Activated T-helper 17 cell treated with anti-CD3 and anti-CD28 coated beads, Interleukin-2, amount 50 U/mL, for 72 hours (primary cell): ENCODE measurements around the gene RAB27B. TPM values are rescaled to one million over a fixed set of nuclear protein-coding genes. Genes with fewer than 3 reads are reported as not detected.

Experiments used
- ATAC-seq: fragments of 150-1000 bp; cut with Tn5 transposase; replicated peaks from 2 replicates; pipeline ENCODE4 v1.10.0; 2021; ENCODE audit warnings: mild to moderate bottlenecking, moderate library complexity
- H3K27ac Mint-ChIP-seq: one replicate; pipeline ENCODE4 v1.8.0; 2022; ENCODE audit warnings: mixed read lengths
- H3K27me3 Mint-ChIP-seq: one replicate; pipeline ENCODE4 v1.8.0; 2022; ENCODE audit warnings: mixed read lengths
- H3K36me3 Mint-ChIP-seq: one replicate; pipeline ENCODE4 v1.8.0; 2022; ENCODE audit warnings: low read depth, mild to moderate bottlenecking, mixed read lengths
- H3K4me1 Mint-ChIP-seq: one replicate; pipeline ENCODE4 v1.8.0; 2022; ENCODE audit warnings: mixed read lengths
- H3K4me3 Mint-ChIP-seq: one replicate; pipeline ENCODE4 v1.8.0; 2022; ENCODE audit warnings: mild to moderate bottlenecking, mixed read lengths
- H3K9me3 Mint-ChIP-seq: one replicate; pipeline ENCODE4 v1.8.0; 2022; ENCODE audit warnings: mixed read lengths
- total RNA-seq, 2 donors: library from RNA; stranded (reverse); gene quantifications; one replicate each; pipeline ENCODE4 v1.2.3, GENCODE V29; 2022

The RAB27B gene
- total RNA-seq, 2 donors from 2014 or later, result 0.28 to 0.50 TPM

DNA sequence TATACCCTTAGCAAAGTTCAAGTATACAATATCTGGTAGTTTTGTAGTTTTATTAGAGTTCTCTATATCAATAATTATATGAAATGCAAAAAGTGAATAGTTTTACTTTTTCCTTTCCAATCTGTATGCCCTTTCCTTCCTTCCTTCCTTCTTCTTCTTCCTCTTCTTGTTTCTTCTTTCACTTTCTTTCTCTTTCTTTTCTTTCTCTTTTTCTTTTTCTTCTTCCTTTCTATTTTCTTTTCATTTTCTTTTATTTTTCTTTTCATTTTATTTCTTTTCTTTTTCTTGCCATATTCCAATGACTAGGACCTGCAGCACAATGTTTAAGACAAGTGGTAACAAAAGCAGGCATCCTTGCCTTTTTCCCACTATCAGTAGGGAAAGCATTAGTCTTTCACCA is 71.2 kb downstream of the RAB27B start:
- H3K36me3 Mint-ChIP-seq, result no peaks in the 10 kb centered on the region
- no peaks in the 10 kb centered on the region for H3K9me3 Mint-ChIP-seq
- no peaks in the 10 kb centered on the region for H3K27me3 Mint-ChIP-seq
- H3K4me1 Mint-ChIP-seq, result no peaks in the 10 kb centered on the region
- no peak overlapping the region for H3K4me3 Mint-ChIP-seq
- no peak for ATAC-seq
- H3K27ac Mint-ChIP-seq, result no peak overlapping the region

DNA sequence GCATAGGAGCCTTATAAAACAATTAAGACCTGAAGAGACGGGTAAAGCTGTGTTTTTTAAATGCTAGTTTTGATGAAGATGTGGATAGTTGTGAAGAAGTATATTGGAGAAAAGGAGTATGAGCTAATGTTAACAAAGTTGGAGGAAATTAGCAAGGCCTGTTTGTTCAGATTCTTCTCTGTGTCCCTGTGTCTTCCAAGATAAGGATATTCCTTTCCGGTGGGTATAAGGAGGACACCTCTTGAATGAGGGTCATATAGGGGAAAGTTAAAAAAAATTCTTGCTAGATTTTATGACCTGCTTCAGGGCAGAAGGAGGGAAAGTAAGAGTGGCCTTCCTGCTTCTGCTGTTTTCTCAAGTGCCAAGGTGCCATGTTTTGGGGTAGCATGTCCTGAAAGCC is 72.0 kb downstream of the RAB27B start:
- H3K4me1 Mint-ChIP-seq, result no peaks in the 10 kb centered on the region
- H3K36me3 Mint-ChIP-seq, result no peaks in the 10 kb centered on the region
- no peaks in the 10 kb centered on the region for H3K9me3 Mint-ChIP-seq
- H3K27me3 Mint-ChIP-seq, result no peaks in the 10 kb centered on the region
- ATAC-seq, result no peak
- H3K27ac Mint-ChIP-seq, result no peak overlapping the region
- H3K4me3 Mint-ChIP-seq, result no peak overlapping the region

DNA sequence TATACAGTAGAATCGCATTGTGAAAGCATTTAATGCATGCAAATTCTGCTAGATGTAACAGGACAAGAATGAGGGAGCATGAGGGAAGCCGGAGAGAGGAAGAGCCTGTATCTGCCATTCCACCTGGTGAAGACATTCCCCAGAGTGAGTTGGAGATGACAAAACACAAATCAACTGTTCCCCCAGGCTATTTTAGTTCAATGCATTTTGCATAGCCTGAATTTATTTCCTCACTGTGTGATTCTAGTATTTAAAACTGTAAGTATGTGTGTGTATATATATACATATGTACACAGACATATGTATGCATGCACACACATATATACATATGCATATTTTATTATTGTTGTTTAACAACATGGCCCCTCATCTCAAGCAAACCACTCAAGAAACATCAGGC is 76.3 kb downstream of the RAB27B start:
- Mint-ChIP-seq H3K27ac (no peak overlapping the region), H3K4me1 (no peaks in the 10 kb centered on the region), H3K4me3 (no peak overlapping the region), H3K36me3 (no peaks in the 10 kb centered on the region), H3K9me3 (no peaks in the 10 kb centered on the region), H3K27me3 (no peaks in the 10 kb centered on the region)
- no peak for ATAC-seq

DNA sequence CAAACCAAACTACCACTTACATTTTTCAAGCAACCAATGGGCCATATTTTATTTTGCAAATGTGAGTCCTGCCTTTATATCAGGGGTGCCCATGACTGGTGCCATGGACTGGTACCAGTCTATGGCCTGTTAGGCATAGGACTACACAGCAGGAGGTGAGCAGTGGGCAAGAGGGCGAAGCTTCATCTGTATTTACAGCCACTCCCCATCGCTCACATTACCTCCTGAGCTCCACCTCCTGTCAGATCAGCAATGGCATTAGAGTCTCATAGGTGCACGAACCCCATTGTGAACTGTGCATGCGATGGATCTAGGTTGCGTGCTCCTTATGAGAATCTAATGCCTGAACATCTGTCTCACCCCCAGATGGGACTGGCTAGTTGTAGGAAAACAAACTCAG is 77.4 kb downstream of the RAB27B start:
- Mint-ChIP-seq H3K4me3 (no peak overlapping the region), H3K27me3 (no peaks in the 10 kb centered on the region), H3K4me1 (no peaks in the 10 kb centered on the region), H3K27ac (no peak overlapping the region), H3K36me3 (no peaks in the 10 kb centered on the region), H3K9me3 (no peaks in the 10 kb centered on the region)
- ATAC-seq, result no peak

DNA sequence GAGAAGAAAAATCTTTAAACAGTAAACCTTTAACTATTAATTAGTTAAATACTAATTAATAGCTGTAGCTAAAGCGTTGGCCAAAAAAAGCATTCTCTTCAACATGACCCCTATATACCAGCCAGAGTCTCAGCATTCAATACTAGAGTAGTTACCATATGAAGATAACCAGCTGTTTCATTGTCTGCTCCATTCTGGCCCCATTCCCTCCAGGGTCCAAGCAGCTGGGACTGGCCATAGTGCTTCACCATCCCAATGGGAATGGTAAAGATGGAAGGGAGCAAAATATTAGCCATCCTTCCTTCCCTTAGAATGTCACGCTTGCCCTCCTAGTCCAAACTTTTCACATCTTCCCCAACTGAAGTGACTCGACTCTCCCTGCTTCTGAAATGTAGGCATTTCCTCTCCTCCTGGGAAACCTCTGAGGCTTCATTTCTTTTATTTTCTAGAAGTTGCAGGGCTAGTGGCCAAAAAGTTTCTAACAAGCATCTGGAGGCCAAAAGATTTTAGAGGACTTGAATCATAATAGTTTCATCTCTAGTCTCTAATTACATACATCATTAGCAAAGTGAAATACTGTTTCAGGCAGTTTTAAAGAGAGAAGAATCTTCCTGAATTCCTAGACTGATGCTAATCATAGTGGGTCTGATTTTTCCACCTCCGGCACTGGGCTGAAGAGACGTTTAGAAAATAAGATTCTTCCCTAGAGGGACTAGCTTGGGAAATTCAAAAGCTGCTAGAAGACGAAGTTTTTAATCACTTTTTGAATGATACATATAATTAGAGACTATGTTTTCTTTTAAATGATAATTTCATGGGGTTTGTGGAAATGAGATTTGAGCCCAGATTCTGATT is 78.3 kb downstream of the RAB27B start:
- Mint-ChIP-seq H3K9me3 (no peaks in the 10 kb centered on the region), H3K36me3 (no peaks in the 10 kb centered on the region), H3K4me3 (no peak overlapping the region), H3K27me3 (no peaks in the 10 kb centered on the region), H3K4me1 (no peaks in the 10 kb centered on the region), H3K27ac (no peak overlapping the region)
- ATAC-seq, result no peak

GRCh38 chr18:54909538-54909937 is 81.3 kb downstream of the RAB27B start:
- Mint-ChIP-seq H3K4me1 (no peaks in the 10 kb centered on the region), H3K36me3 (no peaks in the 10 kb centered on the region), H3K27ac (no peak overlapping the region), H3K9me3 (no peaks in the 10 kb centered on the region), H3K4me3 (no peak overlapping the region), H3K27me3 (no peaks in the 10 kb centered on the region)
- ATAC-seq, result no peak

GRCh38 chr18:54910161-54910919 is 82.1 kb downstream of the RAB27B start:
- no peak overlapping the region for H3K27ac Mint-ChIP-seq
- no peaks in the 10 kb centered on the region for H3K9me3 Mint-ChIP-seq
- ATAC-seq, result no peak

DNA sequence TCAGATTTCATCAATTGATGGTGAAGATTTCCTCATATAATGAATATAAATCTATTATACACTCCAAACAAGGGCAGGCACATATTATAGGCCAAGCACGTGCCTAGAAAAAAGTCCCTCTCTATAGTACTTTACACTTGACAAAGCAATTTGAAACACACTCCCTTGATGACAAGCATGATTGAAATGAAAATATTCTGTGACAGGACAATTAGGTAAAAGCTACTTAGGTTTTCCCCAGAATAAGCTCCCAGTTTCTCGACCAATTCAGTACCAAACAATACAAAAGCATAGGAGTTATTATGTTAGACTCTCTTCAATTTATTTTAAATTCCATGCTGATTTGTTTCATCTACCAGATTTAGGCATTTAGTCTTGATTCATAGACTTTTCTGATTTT is 83.3 kb downstream of the RAB27B start:
- Mint-ChIP-seq H3K4me3 (no peak overlapping the region), H3K9me3 (no peaks in the 10 kb centered on the region), H3K4me1 (no peaks in the 10 kb centered on the region), H3K27ac (no peak overlapping the region), H3K36me3 (no peaks in the 10 kb centered on the region), H3K27me3 (no peaks in the 10 kb centered on the region)
- ATAC-seq, result no peak

More at GRCh38 chr18:54910161-54910919, 82.1 kb downstream of the RAB27B start:
- Mint-ChIP-seq H3K4me3 (no peak overlapping the region), H3K27me3 (no peaks in the 10 kb centered on the region), H3K4me1 (no peaks in the 10 kb centered on the region), H3K36me3 (no peaks in the 10 kb centered on the region)

GRCh38 chr18:54914816-54915215 is 86.5 kb downstream of the RAB27B start:
- no peak for ATAC-seq
- Mint-ChIP-seq H3K4me1 (no peaks in the 10 kb centered on the region), H3K36me3 (no peaks in the 10 kb centered on the region), H3K4me3 (no peak overlapping the region), H3K27ac (no peak overlapping the region), H3K9me3 (no peaks in the 10 kb centered on the region), H3K27me3 (peaks cover 5% of the 10 kb centered on the region)

- H3K27ac Mint-ChIP-seq, result no peak overlapping the region
- H3K36me3 Mint-ChIP-seq, result no peaks in the 10 kb centered on the region
- no peak overlapping the region for H3K4me3 Mint-ChIP-seq
- H3K27me3 Mint-ChIP-seq, result peaks cover 5% of the 10 kb centered on the region
- no peaks in the 10 kb centered on the region for H3K9me3 Mint-ChIP-seq
- no peaks in the 10 kb centered on the region for H3K4me1 Mint-ChIP-seq
- ATAC-seq, result no peak
Observed at GRCh38 chr18:54916507-54916906, 88.2 kb downstream of the RAB27B start.

GRCh38 chr18:54918060-54918459 is 89.8 kb downstream of the RAB27B start:
- no peak for ATAC-seq
- peaks cover 5% of the 10 kb centered on the region for H3K27me3 Mint-ChIP-seq
- no peak overlapping the region for H3K27ac Mint-ChIP-seq
- no peaks in the 10 kb centered on the region for H3K4me1 Mint-ChIP-seq
- no peaks in the 10 kb centered on the region for H3K36me3 Mint-ChIP-seq
- no peaks in the 10 kb centered on the region for H3K9me3 Mint-ChIP-seq
- no peak overlapping the region for H3K4me3 Mint-ChIP-seq

- no peak overlapping the region for H3K4me3 Mint-ChIP-seq
- H3K36me3 Mint-ChIP-seq, result no peaks in the 10 kb centered on the region
- H3K27ac Mint-ChIP-seq, result no peak overlapping the region
- no peaks in the 10 kb centered on the region for H3K9me3 Mint-ChIP-seq
- ATAC-seq, result no peak
- H3K27me3 Mint-ChIP-seq, result peaks cover 5% of the 10 kb centered on the region
- H3K4me1 Mint-ChIP-seq, result no peaks in the 10 kb centered on the region
Observed at GRCh38 chr18:54919412-54919811, 91.1 kb downstream of the RAB27B start.

- H3K9me3 Mint-ChIP-seq, result no peaks in the 10 kb centered on the region
- H3K27me3 Mint-ChIP-seq, result peaks cover 5% of the 10 kb centered on the region
- H3K36me3 Mint-ChIP-seq, result no peaks in the 10 kb centered on the region
- ATAC-seq, result no peak
- no peaks in the 10 kb centered on the region for H3K4me1 Mint-ChIP-seq
- H3K27ac Mint-ChIP-seq, result no peak overlapping the region
- H3K4me3 Mint-ChIP-seq, result no peak overlapping the region
Observed at GRCh38 chr18:54923339-54923956, 95.2 kb downstream of the RAB27B start.

- peak; percentile 54 for ATAC-seq
- Mint-ChIP-seq H3K27me3 (no peaks in the 10 kb centered on the region), H3K27ac (no peak overlapping the region), H3K9me3 (no peaks in the 10 kb centered on the region), H3K36me3 (no peaks in the 10 kb centered on the region), H3K4me1 (no peaks in the 10 kb centered on the region), H3K4me3 (no peak overlapping the region)
Observed at GRCh38 chr18:54924948-54925347, 96.7 kb downstream of the RAB27B start.
